Measurements from ENCODE around the gene ZNF219.

DNA sequence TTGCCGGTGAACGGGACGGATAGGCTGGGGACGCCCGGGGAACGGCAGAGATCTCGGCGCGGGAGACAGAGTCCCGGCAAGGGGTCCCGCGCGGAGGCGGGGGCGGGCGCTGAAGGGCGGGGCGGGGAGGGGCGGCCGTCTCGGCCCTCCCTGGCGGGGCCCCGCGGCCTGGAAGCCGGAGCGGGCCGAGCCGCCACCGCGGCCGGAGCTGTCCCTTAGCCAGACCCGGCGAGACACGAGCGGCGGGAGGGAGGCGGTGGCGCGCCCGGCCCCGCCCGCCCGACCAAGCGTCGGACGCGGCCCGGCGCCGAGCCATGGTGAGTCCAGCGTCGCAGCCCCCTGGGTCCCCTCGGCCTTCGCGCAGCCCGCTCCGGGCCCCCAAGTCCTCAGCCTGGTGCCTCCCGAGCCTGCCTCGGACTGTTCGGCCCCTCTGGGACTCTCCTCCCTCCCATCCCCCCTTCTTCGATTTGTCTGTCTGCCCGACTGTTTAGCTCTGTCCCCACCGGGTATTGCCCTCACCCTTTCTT, 28.3 kb downstream of the ZNF219 start, which contains the start of gene ARHGEF40:
- TF ChIP-seq, protein P1, sequence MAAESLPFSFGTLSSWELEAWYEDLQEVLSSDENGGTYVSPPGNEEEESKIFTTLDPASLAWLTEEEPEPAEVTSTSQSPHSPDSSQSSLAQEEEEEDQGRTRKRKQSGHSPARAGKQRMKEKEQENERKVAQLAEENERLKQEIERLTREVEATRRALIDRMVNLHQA (CRISPR knock-in tag; IDR thresholded peaks at IDR 0.05), result no peak
- TF ChIP-seq POLR2AphosphoS5 (IDR thresholded peaks at IDR 0.05; ENCODE audit: low read depth, low read length), result no peak
- TF ChIP-seq, protein P2, sequence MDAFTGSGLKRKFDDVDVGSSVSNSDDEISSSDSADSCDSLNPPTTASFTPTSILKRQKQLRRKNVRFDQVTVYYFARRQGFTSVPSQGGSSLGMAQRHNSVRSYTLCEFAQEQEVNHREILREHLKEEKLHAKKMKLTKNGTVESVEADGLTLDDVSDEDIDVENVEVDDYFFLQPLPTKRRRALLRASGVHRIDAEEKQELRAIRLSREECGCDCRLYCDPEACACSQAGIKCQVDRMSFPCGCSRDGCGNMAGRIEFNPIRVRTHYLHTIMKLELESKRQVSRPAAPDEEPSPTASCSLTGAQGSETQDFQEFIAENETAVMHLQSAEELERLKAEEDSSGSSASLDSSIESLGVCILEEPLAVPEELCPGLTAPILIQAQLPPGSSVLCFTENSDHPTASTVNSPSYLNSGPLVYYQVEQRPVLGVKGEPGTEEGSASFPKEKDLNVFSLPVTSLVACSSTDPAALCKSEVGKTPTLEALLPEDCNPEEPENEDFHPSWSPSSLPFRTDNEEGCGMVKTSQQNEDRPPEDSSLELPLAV (CRISPR knock-in tag; conservative IDR thresholded peaks at IDR 0.05; ENCODE audit: low read depth), result no peak
- no peak for TF ChIP-seq GABPA (IDR thresholded peaks at IDR 0.05; ENCODE audit: low read depth, low read length)
- TF ChIP-seq GABPA (CRISPR knock-in tag; IDR thresholded peaks at IDR 0.05; ENCODE audit: low read depth), result no peak
- TF ChIP-seq JUN (CRISPR knock-in tag; IDR thresholded peaks at IDR 0.05), result no peak
- TF ChIP-seq NR2C2 (CRISPR knock-in tag; IDR thresholded peaks at IDR 0.05; ENCODE audit: borderline replicate concordance), result no peak
- no peak for TF ChIP-seq CCAR2 (optimal IDR thresholded peaks at IDR 0.05; ENCODE audit: low read depth, low read length)

Measured in HepG2 (cell line).